Peyer's patch (tissue), 4 donors: ENCODE results near the gene RBM27.
"Not testable (repeated sequence)": the region's sequence is repeated elsewhere in the genome, so short reads cannot be mapped to it uniquely, and the experiment has no call there.

Experiments used
- POLR2A ChIP-seq, 2 donors: fragments of 450-650 bp; IDR thresholded peaks; one replicate each; pipeline ENCODE4 v1.5.1; 2017; ENCODE audit warnings: antibody characterized with exemption in 2 of 2, mild to moderate bottlenecking in 2 of 2, moderate library complexity in 2 of 2
- TF ChIP-seq, protein P1 (sequence below), 6 experiments: fragments of 450-650 bp in 4 of 6; fragments of 200-600 bp in 2 of 6; sonication (generic) in 1 of 6; IDR thresholded peaks; one replicate each; pipeline ENCODE4 v1.5.1; 2017 to 2019; ENCODE audit warnings: antibody characterized with exemption in 6 of 6, mild to moderate bottlenecking in 3 of 6, moderate library complexity in 1 of 6

DNA sequence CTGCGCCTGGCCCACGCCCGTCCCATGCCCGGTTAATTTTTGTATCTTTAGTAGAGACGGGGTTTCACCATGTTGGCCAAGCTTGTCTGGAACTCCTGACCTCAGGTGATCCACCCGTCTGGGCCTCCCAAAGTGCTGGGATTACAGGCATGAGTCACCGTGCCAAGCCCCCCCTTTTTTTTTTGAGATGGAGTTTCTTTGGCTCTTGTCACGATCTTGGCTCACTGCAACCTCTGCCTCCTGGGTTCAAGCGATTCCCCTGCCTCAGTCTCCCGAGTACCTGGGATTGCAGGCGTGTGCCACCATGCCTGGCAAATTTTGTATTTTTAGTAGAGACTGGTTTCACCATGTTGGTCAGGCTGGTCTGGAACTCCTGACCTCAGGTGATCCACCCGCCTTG, 1.6 kb upstream of the RBM27 start:
- TF ChIP-seq POLR2A (IDR thresholded peaks at IDR 0.05), result not testable (repeated sequence)
- TF ChIP-seq, protein P1, sequence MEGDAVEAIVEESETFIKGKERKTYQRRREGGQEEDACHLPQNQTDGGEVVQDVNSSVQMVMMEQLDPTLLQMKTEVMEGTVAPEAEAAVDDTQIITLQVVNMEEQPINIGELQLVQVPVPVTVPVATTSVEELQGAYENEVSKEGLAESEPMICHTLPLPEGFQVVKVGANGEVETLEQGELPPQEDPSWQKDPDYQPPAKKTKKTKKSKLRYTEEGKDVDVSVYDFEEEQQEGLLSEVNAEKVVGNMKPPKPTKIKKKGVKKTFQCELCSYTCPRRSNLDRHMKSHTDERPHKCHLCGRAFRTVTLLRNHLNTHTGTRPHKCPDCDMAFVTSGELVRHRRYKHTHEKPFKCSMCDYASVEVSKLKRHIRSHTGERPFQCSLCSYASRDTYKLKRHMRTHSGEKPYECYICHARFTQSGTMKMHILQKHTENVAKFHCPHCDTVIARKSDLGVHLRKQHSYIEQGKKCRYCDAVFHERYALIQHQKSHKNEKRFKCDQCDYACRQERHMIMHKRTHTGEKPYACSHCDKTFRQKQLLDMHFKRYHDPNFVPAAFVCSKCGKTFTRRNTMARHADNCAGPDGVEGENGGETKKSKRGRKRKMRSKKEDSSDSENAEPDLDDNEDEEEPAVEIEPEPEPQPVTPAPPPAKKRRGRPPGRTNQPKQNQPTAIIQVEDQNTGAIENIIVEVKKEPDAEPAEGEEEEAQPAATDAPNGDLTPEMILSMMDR (IDR thresholded peaks at IDR 0.05), result not testable (repeated sequence)
